AG09319 (cell line): Measurements from ENCODE around the gene SCP2.

Experiments used
- DNase-seq: peaks from one replicate; pipeline ENCODE4 v3.0.0-alpha.2; 2010; ENCODE audit warnings: low read depth; ENCODE audit errors: extremely low read depth
- TF ChIP-seq, protein P1 (sequence below): IDR thresholded peaks from 2 replicates; pipeline ENCODE4 v1.5.1; 2011; ENCODE audit warnings: low read depth, mild to moderate bottlenecking, inconsistent platforms, low read length, moderate library complexity

The SCP2 gene

DNA sequence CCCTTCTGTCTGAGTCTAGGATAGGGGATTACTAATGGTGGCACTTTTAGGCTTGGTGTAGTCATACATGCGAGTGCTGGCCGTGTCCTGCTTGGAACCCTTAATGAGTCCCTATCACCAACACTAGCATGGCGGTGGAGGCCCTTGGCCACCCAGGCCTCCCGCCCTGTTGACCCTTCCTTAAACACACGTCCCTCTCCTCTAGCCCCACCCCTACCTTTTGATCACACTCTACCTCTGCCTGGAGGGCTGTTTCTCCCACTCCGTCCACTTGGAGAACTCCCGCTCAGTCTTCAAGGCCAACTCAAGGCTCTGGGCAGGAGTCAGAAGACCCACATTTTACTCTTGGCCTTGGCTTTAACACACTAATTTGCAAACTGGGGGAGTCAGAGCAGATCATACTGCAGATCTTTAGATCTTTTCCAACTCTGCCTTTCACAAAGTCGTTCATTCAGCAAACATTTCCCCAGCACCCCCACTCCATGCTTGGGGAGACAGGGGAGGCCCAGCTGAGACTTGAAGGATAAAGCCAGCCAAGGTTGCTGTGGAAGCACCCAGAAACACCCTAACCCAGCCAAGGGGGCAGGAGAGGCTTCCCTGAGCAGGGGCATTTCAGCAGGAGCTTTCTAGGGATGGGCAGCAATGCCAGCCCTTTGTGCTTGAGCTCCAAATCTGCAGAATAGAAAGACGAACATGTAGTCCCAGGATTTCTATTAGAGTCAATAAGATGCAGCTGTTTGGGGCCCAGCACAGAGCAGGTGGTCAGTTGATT lies 136.9 kb downstream of the SCP2 start:
- TF ChIP-seq, protein P1, sequence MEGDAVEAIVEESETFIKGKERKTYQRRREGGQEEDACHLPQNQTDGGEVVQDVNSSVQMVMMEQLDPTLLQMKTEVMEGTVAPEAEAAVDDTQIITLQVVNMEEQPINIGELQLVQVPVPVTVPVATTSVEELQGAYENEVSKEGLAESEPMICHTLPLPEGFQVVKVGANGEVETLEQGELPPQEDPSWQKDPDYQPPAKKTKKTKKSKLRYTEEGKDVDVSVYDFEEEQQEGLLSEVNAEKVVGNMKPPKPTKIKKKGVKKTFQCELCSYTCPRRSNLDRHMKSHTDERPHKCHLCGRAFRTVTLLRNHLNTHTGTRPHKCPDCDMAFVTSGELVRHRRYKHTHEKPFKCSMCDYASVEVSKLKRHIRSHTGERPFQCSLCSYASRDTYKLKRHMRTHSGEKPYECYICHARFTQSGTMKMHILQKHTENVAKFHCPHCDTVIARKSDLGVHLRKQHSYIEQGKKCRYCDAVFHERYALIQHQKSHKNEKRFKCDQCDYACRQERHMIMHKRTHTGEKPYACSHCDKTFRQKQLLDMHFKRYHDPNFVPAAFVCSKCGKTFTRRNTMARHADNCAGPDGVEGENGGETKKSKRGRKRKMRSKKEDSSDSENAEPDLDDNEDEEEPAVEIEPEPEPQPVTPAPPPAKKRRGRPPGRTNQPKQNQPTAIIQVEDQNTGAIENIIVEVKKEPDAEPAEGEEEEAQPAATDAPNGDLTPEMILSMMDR: no peak
- DNase-seq: no peak

DNA sequence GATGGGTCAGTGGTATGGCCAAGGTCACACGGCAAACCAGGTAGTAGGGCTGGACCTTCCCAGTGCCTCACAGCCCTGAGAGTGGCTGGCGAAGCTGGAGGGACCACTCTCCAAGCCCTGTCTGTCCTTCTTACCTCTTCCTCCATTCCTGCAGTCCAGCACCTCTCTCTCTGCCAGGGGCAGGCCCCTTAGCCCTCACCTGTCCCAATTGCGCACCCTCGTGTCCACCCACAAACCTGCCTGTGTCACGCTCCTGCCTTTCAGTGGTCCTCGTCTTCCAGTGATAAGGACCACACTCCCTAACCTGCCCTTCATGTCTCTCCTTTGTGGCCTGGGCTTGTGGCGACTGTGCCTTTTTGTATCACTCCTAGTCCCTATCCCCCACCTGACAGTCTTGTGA lies 138.3 kb downstream of the SCP2 start:
- no peak for DNase-seq
- TF ChIP-seq, protein P1: no peak

DNA sequence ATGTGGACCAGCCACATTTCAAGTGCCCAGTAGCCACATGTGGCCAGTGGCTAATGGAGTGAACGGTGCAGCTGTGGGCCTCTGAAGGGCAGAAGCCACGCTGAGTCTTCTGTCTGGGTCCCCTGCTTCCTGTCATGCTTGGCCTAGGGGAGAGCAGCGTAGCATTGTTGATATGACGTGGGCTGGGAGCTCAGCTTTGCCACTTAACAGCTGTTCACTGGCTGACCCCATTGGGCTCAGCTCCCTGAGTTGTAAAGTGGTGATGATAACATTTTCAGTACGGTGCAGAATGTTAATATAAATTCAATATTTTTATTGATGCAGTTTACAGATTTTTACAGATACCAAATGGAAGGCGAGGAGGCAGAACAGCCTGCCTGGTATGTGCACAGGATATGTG lies 139.4 kb downstream of the SCP2 start:
- TF ChIP-seq, protein P1: no peak
- DNase-seq: no peak

DNA sequence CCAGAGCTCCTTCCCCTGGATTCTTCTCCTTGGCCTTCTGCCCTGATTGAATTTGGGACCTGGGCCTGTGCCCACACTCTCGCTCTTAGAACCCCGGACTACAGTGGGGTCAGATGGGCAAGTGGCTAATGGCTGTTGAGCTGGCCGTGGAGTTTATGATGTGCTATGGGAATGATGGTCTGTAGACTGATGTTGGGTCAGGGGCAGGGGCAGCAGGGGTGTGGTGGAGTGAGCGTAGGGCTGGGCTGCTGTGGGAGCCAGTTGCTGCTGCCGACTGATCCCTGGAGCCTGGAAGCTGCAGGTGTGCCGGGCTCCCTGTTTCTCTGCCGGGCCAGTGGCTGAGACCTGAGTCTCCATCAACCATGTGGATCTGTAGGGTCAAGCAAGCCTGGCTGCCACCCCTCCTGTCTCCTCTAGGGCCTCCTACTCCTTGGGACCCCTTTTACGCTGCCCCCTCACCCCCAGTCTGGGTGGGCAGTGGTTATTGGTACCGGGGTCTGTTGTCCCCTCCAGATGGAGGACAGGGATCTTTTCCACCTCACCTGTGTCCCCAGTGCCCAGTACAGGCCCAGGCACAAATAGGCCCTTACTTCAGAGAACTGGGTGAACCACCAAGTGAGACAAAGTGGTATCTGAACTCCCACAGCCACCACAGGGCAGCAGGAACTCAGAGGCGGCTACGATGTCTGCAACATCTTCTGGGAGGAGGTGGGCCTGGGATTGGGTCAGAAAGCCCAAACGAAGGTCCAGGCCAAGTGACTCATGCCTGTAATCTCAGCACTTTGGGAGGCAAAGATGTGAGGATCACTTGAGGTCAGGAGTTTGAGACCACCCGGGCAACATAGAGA lies 140.0 kb downstream of the SCP2 start:
- TF ChIP-seq, protein P1: no peak
- no peak for DNase-seq

DNA sequence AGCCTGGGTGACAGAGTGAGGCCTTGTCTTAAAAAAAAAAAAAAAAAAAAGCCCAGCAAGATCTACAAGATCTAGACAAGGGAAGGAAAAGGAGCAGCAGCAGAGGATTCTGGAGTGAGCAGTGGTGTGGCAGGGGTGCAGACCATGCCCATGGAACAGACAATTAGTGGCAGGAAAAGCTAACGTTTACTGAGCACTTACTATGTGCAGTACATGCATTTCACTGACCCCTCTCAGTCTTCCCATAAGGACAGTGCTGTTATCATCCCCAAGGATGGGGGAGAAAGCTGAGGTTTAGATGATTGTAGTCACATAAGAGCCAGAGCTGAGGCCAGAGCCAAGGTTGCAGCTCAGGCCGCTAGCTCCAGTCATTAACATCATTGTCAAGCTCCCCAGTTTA lies 140.8 kb downstream of the SCP2 start:
- TF ChIP-seq, protein P1: no peak
- no peak for DNase-seq

DNA sequence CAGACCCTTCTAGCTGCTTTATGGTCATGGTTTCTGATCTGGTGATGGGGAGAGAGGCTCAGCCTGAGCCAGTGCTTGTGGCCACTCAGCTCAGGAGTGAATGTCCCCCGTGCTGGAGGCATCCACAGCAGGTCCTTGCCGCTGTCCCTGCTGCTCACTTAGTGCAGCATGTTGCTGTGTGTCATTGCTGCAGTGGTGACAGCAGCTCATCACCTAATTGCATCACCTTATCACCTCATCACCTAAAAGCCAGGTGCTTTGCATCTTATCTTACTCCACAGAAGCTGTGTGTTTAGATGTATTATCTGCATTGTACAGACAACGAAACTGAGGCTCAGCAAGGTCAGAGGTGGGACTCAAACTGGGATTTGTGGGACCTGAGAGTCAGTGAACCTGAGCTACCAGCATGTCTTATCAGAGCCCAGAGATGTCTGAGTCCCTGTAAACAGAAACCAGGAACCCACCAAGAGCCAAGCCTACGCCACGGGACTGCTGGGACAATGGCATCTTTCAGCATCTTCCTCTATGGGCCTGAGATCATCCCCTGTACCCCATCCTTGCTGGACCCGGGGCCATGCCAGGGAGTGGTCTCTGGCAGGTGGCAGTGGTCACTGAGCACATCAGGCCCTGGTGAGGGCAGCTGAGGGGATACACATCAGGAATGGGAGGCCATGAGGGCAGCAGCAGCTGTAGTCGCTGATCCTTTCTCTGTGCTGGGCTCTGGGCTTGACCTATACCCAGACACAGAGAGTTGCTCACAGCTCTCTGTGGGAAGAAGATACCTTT lies 141.4 kb downstream of the SCP2 start:
- DNase-seq: no peak
- TF ChIP-seq, protein P1: no peak
